IgD-negative memory B cell (primary cell): ENCODE results near the gene HNRNPA1. TPM values are rescaled to one million over a fixed set of nuclear protein-coding genes. Genes with fewer than 3 reads are reported as not detected.

Experiments
- H3K27ac Mint-ChIP-seq, 3 donors: one replicate each; pipeline ENCODE4 v1.8.0; 2020 to 2022; ENCODE audit warnings: mild to moderate bottlenecking in 3 of 3, mixed read lengths in 3 of 3, moderate library complexity in 1 of 3
- H3K27me3 Mint-ChIP-seq: one replicate; pipeline ENCODE4 v1.8.0; 2021; ENCODE audit warnings: mixed read lengths
- H3K36me3 Mint-ChIP-seq: one replicate; pipeline ENCODE4 v1.8.0; 2020; ENCODE audit warnings: mild to moderate bottlenecking, mixed read lengths
- H3K4me1 Mint-ChIP-seq, 3 donors: one replicate each; pipeline ENCODE4 v1.8.0; 2020 to 2022; ENCODE audit warnings: mixed read lengths in 3 of 3, mild to moderate bottlenecking in 1 of 3
- H3K4me3 Mint-ChIP-seq, 4 donors: one replicate each; pipeline ENCODE4 v1.8.0; 2020 to 2022; ENCODE audit warnings: mild to moderate bottlenecking in 4 of 4, mixed read lengths in 4 of 4, moderate library complexity in 3 of 4
- H3K9me3 Mint-ChIP-seq, 3 donors: one replicate each; pipeline ENCODE4 v1.8.0; 2020 to 2021; ENCODE audit warnings: mixed read lengths in 3 of 3, mild to moderate bottlenecking in 1 of 3
- polyA plus RNA-seq: library from polyadenylated mRNA; unstranded; fragments of 300-500 nt; fragmentation: Illumina TruSeq; gene quantifications from one replicate; pipeline ENCODE4 v1.2.3, GENCODE V29; 2021

Gene HNRNPA1
- polyA plus RNA-seq, 1 donor from 2014 or later: 748 TPM

DNA sequence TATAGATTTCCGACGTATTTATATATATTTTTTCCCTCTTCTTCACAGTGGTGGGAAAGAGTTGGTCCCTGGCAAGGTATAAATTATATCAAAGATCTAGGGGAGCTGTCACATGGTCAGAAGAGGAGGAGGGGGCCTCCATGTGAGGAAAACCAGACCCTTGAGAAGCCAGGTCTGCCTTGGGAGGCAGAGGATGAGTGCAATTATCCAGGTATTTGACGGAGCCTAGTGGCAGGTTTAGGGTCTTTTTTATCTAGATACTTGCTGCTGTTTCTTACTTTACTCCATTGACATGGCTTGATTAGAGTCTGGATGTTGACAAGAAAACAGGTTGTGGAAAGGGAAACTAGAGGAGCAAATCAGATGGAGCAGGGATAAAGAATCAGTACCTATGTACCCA, 49.9 kb downstream of the HNRNPA1 start:
- Mint-ChIP-seq H3K9me3 (no peaks in the 10 kb centered on the region), H3K4me3 (no peak overlapping the region), H3K4me1 (peaks cover 9 to 25% (median 10%) of the 10 kb centered on the region in 3 donors), H3K27ac (no peak overlapping the region), H3K36me3 (no peaks in the 10 kb centered on the region), H3K27me3 (no peaks in the 10 kb centered on the region)

DNA sequence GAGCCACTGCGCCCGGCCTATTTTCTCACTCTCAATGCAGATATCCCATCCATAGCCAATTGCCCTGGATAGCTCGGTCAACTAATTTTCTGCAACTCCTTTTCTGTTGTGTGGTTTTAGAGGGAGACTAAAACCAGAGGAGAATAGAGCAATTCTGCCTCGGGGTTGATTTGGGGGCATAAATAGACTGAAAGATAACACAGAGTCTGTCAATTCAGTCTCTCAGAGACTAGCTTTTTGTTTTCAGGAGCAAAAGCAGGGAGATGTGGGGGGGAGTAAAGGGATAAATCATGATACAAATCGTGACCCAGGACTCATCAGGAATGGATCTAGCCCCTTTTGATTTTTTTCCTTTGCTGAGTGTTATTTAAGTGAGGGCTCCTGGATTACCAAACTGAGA, 50.9 kb downstream of the HNRNPA1 start:
- H3K36me3 Mint-ChIP-seq: no peaks in the 10 kb centered on the region
- H3K27me3 Mint-ChIP-seq: no peaks in the 10 kb centered on the region
- H3K9me3 Mint-ChIP-seq: no peaks in the 10 kb centered on the region
- H3K27ac Mint-ChIP-seq: no peak overlapping the region
- peaks cover 5 to 25% (median 9%) of the 10 kb centered on the region in 3 donors for H3K4me1 Mint-ChIP-seq
- no peak overlapping the region for H3K4me3 Mint-ChIP-seq

GRCh38 chr12:54333420-54334034, 53.0 kb downstream of the HNRNPA1 start:
- Mint-ChIP-seq H3K27me3 (no peaks in the 10 kb centered on the region), H3K4me3 (no peak overlapping the region), H3K9me3 (no peaks in the 10 kb centered on the region), H3K36me3 (no peaks in the 10 kb centered on the region), H3K27ac (no peak overlapping the region), H3K4me1 (peaks cover 5 to 24% (median 7%) of the 10 kb centered on the region in 3 donors)

Other genes with a start within 250 kb of the HNRNPA1 start
- gene HOXC5, start 247.7 kb upstream of the HNRNPA1 start, polyA plus RNA-seq: not detected
- gene HOXC4, start 226.9 kb upstream of the HNRNPA1 start, polyA plus RNA-seq: 2.3 TPM
- 32.3 TPM for gene SMUG1, start 91.7 kb upstream of the HNRNPA1 start, polyA plus RNA-seq
- 20.6 TPM for gene CBX5, start 604 bp upstream of the HNRNPA1 start, polyA plus RNA-seq
- 0.44 TPM for gene NFE2, start 20.3 kb downstream of the HNRNPA1 start, polyA plus RNA-seq
- 135 TPM for gene COPZ1, start 44.4 kb downstream of the HNRNPA1 start, polyA plus RNA-seq
- not detected for gene GPR84, start 83.8 kb downstream of the HNRNPA1 start, polyA plus RNA-seq
- 4.2 TPM for gene ZNF385A, start 104.0 kb downstream of the HNRNPA1 start, polyA plus RNA-seq
- gene ITGA5, start 138.5 kb downstream of the HNRNPA1 start, polyA plus RNA-seq: 1.6 TPM
- 17.5 TPM for gene GTSF1, start 192.9 kb downstream of the HNRNPA1 start, polyA plus RNA-seq
- gene NCKAP1L, start 217.0 kb downstream of the HNRNPA1 start, polyA plus RNA-seq: 105 TPM